Cardiac fibroblast (primary cell): ENCODE results near the gene TBC1D14.

Source experiments
- DNase-seq, 2 donors: peaks; one replicate each; pipeline versions ENCODE4 v3.0.0 to v3.0.0-alpha.2; 2010; ENCODE audit warnings: low read depth in 2 of 2
- H3K4me3 ChIP-seq, 2 donors: replicated peaks in 1 of 2; 1 replicate in 1 of 2; 2 replicates in 1 of 2; pipeline ENCODE4 v1.5.1; 2011; ENCODE audit warnings: low read depth in 2 of 2, low read length in 2 of 2, mild to moderate bottlenecking in 2 of 2, moderate library complexity in 1 of 2
- CTCF ChIP-seq: IDR thresholded peaks from one replicate; pipeline ENCODE4 v1.5.1; 2011; ENCODE audit warnings: low read depth, mild to moderate bottlenecking, low read length, inconsistent platforms

Gene TBC1D14

GRCh38 chr4:6989331-6989923 lies 79.8 kb downstream of the TBC1D14 start:
- no peak for TF ChIP-seq CTCF
- no peak for DNase-seq
- H3K4me3 ChIP-seq = no peak overlapping the region

- no peak for DNase-seq
- no peak overlapping the region for H3K4me3 ChIP-seq
- no peak for TF ChIP-seq CTCF
Measured at GRCh38 chr4:6990661-6991060, 81.0 kb downstream of the TBC1D14 start.

GRCh38 chr4:6991249-6991648 lies 81.6 kb downstream of the TBC1D14 start:
- TF ChIP-seq CTCF = no peak
- peak overlapping the region; percentile 8 to 9 for H3K4me3 ChIP-seq
- DNase-seq = no peak

- H3K4me3 ChIP-seq = peak overlapping the region; percentile 8 to 9
- TF ChIP-seq CTCF = no peak
- DNase-seq = peak; percentile 90 to 96
Measured at GRCh38 chr4:6991771-6992557, 82.3 kb downstream of the TBC1D14 start.

GRCh38 chr4:6992728-6993677 lies 83.4 kb downstream of the TBC1D14 start:
- no peak overlapping the region for H3K4me3 ChIP-seq
- DNase-seq = peak in 1 of 2 donors; percentile 32
- TF ChIP-seq CTCF = no peak

GRCh38 chr4:6996481-6996880 lies 86.9 kb downstream of the TBC1D14 start:
- no peak for TF ChIP-seq CTCF
- DNase-seq = no peak
- H3K4me3 ChIP-seq = no peak overlapping the region
